PC-9 (cell line): ENCODE results near the gene MALRD1.

Experiments
- CTCF ChIP-seq: fragments of 200-600 bp; sonication (generic); conservative IDR thresholded peaks from 2 replicates; pipeline ENCODE4 v1.6.1; 2017; ENCODE audit warnings: mixed run types, antibody characterized with exemption, mild to moderate bottlenecking, moderate library complexity
- EZH2 ChIP-seq: fragments of 200-600 bp; sonication (generic); IDR thresholded peaks from 2 replicates; pipeline ENCODE4 v1.8.0; 2017; ENCODE audit warnings: antibody characterized with exemption, low read depth

GRCh38 chr10:19708031-19708430 lies 659.4 kb downstream of the MALRD1 start:
- TF ChIP-seq CTCF (no peak), EZH2 (no peak)
